HepG2 (cell line): ENCODE results near the gene COBLL1. TPM values are rescaled to one million over a fixed set of nuclear protein-coding genes. Genes with fewer than 3 reads are reported as not detected.

Experiments
- CREB1 ChIP-seq, 2 experiments: fragments of 450-650 bp in 1 of 2; IDR thresholded peaks; 2 replicates each; pipeline ENCODE4 v1.6.1; 2016 to 2017; ENCODE audit warnings: control low read depth in 1 of 2, mild to moderate bottlenecking in 1 of 2, missing compliant biosample characterization in 1 of 2, missing genetic modification characterization in 1 of 2
- EHMT2 ChIP-seq: fragments of 200-600 bp; sonication (generic); IDR thresholded peaks from 2 replicates; pipeline ENCODE4 v1.7.0; 2017; ENCODE audit warnings: antibody characterized with exemption, low read depth, low read length, borderline replicate concordance
- FIP1L1 ChIP-seq: fragments of 200-400 bp; formaldehyde crosslinking; IDR thresholded peaks from 2 replicates; pipeline ENCODE4 v1.6.1; 2018; ENCODE audit warnings: low read depth, mild to moderate bottlenecking, low read length, moderate library complexity, borderline replicate concordance; ENCODE audit not compliant: insufficient read depth
- FOSL1 ChIP-seq: sonication (generic); formaldehyde crosslinking; IDR thresholded peaks from 2 replicates; pipeline ENCODE4 v1.9.0; 2021; ENCODE audit warnings: missing genetic modification reagents, borderline replicate concordance
- FOXA1 ChIP-seq, 2 experiments: fragments of 450-650 bp in 1 of 2; sonication (generic) in 1 of 2; formaldehyde crosslinking in 1 of 2; IDR thresholded peaks; 2 replicates each; pipeline versions ENCODE4 v1.4.0 to v1.6.1; 2016 to 2020; ENCODE audit warnings: missing genetic modification reagents in 1 of 2
- FOXO1 ChIP-seq: sonication (generic); formaldehyde crosslinking; IDR thresholded peaks from 2 replicates; pipeline ENCODE4 v1.4.0; 2020; ENCODE audit warnings: missing genetic modification reagents
- GATAD1 ChIP-seq: IDR thresholded peaks from 2 replicates; pipeline ENCODE4 v1.6.1; 2016; ENCODE audit warnings: missing genetic modification reagents, missing compliant biosample characterization
- ISL2 ChIP-seq: sonication (generic); formaldehyde crosslinking; IDR thresholded peaks from 2 replicates; pipeline ENCODE4 v1.5.0; 2020; ENCODE audit warnings: missing genetic modification reagents
- KLF11 ChIP-seq: IDR thresholded peaks from 2 replicates; pipeline ENCODE4 v1.6.1; 2016; ENCODE audit warnings: missing compliant biosample characterization
- MED13 ChIP-seq: sonication (generic); formaldehyde crosslinking; IDR thresholded peaks from 2 replicates; pipeline ENCODE4 v1.5.0; 2020; ENCODE audit warnings: missing genetic modification reagents
- NCOR1 ChIP-seq: fragments of 200-600 bp; sonication (generic); IDR thresholded peaks from 2 replicates; pipeline ENCODE4 v1.7.0; 2017; ENCODE audit warnings: antibody characterized with exemption, low read length, borderline replicate concordance
- PITX1 ChIP-seq: sonication (generic); formaldehyde crosslinking; IDR thresholded peaks from 2 replicates; pipeline ENCODE4 v1.5.1; 2020; ENCODE audit warnings: mild to moderate bottlenecking, missing genetic modification reagents
- RBFOX2 ChIP-seq: fragments of 200-400 bp; formaldehyde crosslinking; IDR thresholded peaks from 2 replicates; pipeline ENCODE4 v1.6.1; 2017; ENCODE audit warnings: low read depth, mild to moderate bottlenecking, low read length
- RXRA ChIP-seq: sonication (generic); formaldehyde crosslinking; IDR thresholded peaks from 2 replicates; pipeline ENCODE4 v1.5.1; 2020; ENCODE audit warnings: missing genetic modification reagents
- SP140L ChIP-seq: sonication (generic); formaldehyde crosslinking; IDR thresholded peaks from 2 replicates; pipeline ENCODE4 v1.4.0; 2020; ENCODE audit warnings: missing genetic modification reagents, borderline replicate concordance
- TEAD3 ChIP-seq: optimal IDR thresholded peaks from 2 replicates; pipeline ENCODE3; 2016; ENCODE audit warnings: borderline replicate concordance
- ZNF749 ChIP-seq: sonication (generic); formaldehyde crosslinking; IDR thresholded peaks from 2 replicates; pipeline ENCODE4 v1.8.0; 2022; ENCODE audit warnings: mild to moderate bottlenecking, missing genetic modification reagents, moderate library complexity, borderline replicate concordance
- polyA plus RNA-seq, 8 experiments: library from polyadenylated mRNA; depleted of rRNA in 3 of 8; stranded (reverse) in 7 of 8; unstranded in 1 of 8; fragments of >200 nt; fragmentation: Illumina TruSeq in 4 of 8; extraction: Trizol in 4 of 8; gene quantifications; 2 replicates each; pipeline versions ENCODE4 v1.2.1 to v1.2.3, GENCODE V29; 2011 to 2016; ENCODE audit warnings: low read depth in 4 of 8, missing spikeins in 1 of 8, mixed read lengths in 1 of 8; ENCODE audit not compliant: insufficient read depth in 1 of 8
- total RNA-seq, 5 experiments: library from RNA; depleted of rRNA; stranded (reverse); fragments of >200 nt; fragmentation: Illumina TruSeq; extraction: Trizol; gene quantifications; 2 replicates each; pipeline ENCODE4 v1.2.3, GENCODE V29; 2016; ENCODE audit warnings: low read depth in 1 of 5
- TF ChIP-seq, protein P1 (sequence below): sonication (generic); formaldehyde crosslinking; IDR thresholded peaks from 2 replicates; pipeline ENCODE4 v1.4.0; 2020; ENCODE audit warnings: missing genetic modification reagents; ENCODE audit errors: not compliant biosample characterization
- TF ChIP-seq, protein P2 (sequence below), 2 experiments: fragments of 450-650 bp in 1 of 2; sonication (generic) in 1 of 2; formaldehyde crosslinking; IDR thresholded peaks; 2 replicates each; pipeline versions ENCODE4 v1.5.0 to v1.8.0; 2020 to 2022; ENCODE audit warnings: mild to moderate bottlenecking in 1 of 2, missing genetic modification reagents in 1 of 2
- TF ChIP-seq, protein P3 (sequence below): sonication (generic); IDR thresholded peaks from 2 replicates; pipeline ENCODE4 v1.6.1; 2016; ENCODE audit warnings: low read depth, borderline replicate concordance
- TF ChIP-seq, protein P4 (sequence below): sonication (generic); formaldehyde crosslinking; IDR thresholded peaks from 2 replicates; pipeline ENCODE4 v1.4.0; 2020; ENCODE audit warnings: missing genetic modification reagents, borderline replicate concordance
- TF ChIP-seq, protein P5 (sequence below): sonication (generic); formaldehyde crosslinking; IDR thresholded peaks from 2 replicates; pipeline ENCODE4 v1.8.0; 2022; ENCODE audit warnings: low read depth, missing genetic modification reagents

The COBLL1 gene
- total and polyA plus RNA-seq, 2 of the 13 experiments (the other 11 are each of a cell fraction or from before 2014, with no cell fraction given) = 32.6 to 86.8 TPM

DNA sequence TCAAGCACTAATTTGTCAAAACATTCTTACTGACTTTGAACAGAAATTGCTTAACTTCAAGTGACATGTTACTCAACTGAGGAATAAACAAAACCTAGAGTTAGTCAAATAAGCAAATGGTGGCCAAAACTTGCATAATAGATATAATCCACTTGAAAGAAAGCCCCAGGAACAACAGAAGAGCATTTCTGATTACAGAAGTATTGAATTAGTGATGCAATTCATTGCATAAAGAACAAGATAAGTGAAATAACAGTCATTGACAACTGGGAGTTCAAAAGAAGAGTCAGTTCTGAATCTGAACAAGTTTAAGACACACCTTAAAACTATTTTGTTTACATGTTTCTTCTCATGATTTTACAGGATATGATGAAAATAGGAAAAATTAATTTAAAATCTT, 30.8 kb downstream of the COBLL1 start (continued):
- TF ChIP-seq, protein P1, sequence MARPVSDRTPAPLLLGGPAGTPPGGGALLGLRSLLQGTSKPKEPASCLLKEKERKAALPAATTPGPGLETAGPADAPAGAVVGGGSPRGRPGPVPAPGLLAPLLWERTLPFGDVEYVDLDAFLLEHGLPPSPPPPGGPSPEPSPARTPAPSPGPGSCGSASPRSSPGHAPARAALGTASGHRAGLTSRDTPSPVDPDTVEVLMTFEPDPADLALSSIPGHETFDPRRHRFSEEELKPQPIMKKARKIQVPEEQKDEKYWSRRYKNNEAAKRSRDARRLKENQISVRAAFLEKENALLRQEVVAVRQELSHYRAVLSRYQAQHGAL (CRISPR knock-in tag) = peak; percentile 48
- TF ChIP-seq, protein P2, sequence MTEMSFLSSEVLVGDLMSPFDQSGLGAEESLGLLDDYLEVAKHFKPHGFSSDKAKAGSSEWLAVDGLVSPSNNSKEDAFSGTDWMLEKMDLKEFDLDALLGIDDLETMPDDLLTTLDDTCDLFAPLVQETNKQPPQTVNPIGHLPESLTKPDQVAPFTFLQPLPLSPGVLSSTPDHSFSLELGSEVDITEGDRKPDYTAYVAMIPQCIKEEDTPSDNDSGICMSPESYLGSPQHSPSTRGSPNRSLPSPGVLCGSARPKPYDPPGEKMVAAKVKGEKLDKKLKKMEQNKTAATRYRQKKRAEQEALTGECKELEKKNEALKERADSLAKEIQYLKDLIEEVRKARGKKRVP (CRISPR knock-in tag; IDR thresholded peaks at IDR 0.05) = peak; percentile 46 to 98; a peak in 2 of 4 replicates
- TF ChIP-seq MED13 (CRISPR knock-in tag) (peak; percentile 98), FOXA1 (IDR thresholded peaks at IDR 0.05) (peak; percentile 56), FOXA1 (CRISPR knock-in tag; IDR thresholded peaks at IDR 0.05) (peak; percentile 91), RBFOX2 (no peak), PITX1 (CRISPR knock-in tag) (peak; percentile 73; the same call in 1 of the 2 replicates), KLF11 (CRISPR knock-in tag) (peak; percentile 56; the same call in 1 of the 2 replicates), TEAD3 (CRISPR knock-in tag) (peak; percentile 53), RXRA (CRISPR knock-in tag) (no peak), GATAD1 (CRISPR knock-in tag) (peak; percentile 54), NCOR1 (peak; percentile 94), EHMT2 (peak; percentile 94; the same call in 1 of the 2 replicates), FIP1L1 (no peak), ISL2 (peak; percentile 99), FOXO1 (peak; percentile 92; the same call in 1 of the 2 replicates), ZNF749 (CRISPR knock-in tag) (no peak), CREB1 (IDR thresholded peaks at IDR 0.05) (no peak), CREB1 (CRISPR knock-in tag; IDR thresholded peaks at IDR 0.05) (peak; percentile 86), FOSL1 (peak; percentile 35; the same call in 1 of the 2 replicates), SP140L (CRISPR knock-in tag) (peak; percentile 59; the same call in 1 of the 2 replicates)
- TF ChIP-seq, protein P3, sequence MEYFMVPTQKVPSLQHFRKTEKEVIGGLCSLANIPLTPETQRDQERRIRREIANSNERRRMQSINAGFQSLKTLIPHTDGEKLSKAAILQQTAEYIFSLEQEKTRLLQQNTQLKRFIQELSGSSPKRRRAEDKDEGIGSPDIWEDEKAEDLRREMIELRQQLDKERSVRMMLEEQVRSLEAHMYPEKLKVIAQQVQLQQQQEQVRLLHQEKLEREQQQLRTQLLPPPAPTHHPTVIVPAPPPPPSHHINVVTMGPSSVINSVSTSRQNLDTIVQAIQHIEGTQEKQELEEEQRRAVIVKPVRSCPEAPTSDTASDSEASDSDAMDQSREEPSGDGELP = peak; percentile 30; the same call in 1 of the 2 replicates
- TF ChIP-seq, protein P4, sequence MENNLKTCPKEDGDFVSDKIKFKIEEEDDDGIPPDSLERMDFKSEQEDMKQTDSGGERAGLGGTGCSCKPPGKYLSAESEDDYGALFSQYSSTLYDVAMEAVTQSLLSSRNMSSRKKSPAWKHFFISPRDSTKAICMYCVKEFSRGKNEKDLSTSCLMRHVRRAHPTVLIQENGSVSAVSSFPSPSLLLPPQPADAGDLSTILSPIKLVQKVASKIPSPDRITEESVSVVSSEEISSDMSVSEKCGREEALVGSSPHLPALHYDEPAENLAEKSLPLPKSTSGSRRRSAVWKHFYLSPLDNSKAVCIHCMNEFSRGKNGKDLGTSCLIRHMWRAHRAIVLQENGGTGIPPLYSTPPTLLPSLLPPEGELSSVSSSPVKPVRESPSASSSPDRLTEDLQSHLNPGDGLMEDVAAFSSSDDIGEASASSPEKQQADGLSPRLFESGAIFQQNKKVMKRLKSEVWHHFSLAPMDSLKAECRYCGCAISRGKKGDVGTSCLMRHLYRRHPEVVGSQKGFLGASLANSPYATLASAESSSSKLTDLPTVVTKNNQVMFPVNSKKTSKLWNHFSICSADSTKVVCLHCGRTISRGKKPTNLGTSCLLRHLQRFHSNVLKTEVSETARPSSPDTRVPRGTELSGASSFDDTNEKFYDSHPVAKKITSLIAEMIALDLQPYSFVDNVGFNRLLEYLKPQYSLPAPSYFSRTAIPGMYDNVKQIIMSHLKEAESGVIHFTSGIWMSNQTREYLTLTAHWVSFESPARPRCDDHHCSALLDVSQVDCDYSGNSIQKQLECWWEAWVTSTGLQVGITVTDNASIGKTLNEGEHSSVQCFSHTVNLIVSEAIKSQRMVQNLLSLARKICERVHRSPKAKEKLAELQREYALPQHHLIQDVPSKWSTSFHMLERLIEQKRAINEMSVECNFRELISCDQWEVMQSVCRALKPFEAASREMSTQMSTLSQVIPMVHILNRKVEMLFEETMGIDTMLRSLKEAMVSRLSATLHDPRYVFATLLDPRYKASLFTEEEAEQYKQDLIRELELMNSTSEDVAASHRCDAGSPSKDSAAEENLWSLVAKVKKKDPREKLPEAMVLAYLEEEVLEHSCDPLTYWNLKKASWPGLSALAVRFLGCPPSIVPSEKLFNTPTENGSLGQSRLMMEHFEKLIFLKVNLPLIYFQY (CRISPR knock-in tag) = peak; percentile 34; the same call in 1 of the 2 replicates
- TF ChIP-seq, protein P5, sequence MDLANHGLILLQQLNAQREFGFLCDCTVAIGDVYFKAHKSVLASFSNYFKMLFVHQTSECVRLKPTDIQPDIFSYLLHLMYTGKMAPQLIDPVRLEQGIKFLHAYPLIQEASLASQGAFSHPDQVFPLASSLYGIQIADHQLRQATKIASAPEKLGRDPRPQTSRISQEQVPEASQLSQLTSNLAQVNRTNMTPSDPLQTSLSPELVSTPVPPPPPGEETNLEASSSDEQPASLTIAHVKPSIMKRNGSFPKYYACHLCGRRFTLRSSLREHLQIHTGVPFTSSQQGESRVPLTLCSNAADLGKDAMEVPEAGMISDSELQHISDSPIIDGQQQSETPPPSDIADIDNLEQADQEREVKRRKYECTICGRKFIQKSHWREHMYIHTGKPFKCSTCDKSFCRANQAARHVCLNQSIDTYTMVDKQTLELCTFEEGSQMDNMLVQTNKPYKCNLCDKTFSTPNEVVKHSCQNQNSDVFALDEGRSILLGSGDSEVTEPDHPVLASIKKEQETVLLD = peak; percentile 37; the same call in 1 of the 2 replicates
